Daoy (cell line): Measurements from ENCODE around the gene ZPBP2. TPM values are rescaled to one million over a fixed set of nuclear protein-coding genes. Genes with fewer than 3 reads are reported as not detected.

Experiments used
- DNase-seq: peaks from one replicate; pipeline ENCODE4 v3.0.0-alpha.2; 2015; ENCODE audit warnings: low read depth
- total RNA-seq: library from RNA; depleted of rRNA; stranded (reverse); fragments of >200 nt; shearing (Covaris generic); gene quantifications from 2 replicates; pipeline ENCODE4 v1.2.3, GENCODE V29; 2014; rRNA removed

Gene ZPBP2
- total RNA-seq, 1 experiment from 2014 or later, result not detected

DNA sequence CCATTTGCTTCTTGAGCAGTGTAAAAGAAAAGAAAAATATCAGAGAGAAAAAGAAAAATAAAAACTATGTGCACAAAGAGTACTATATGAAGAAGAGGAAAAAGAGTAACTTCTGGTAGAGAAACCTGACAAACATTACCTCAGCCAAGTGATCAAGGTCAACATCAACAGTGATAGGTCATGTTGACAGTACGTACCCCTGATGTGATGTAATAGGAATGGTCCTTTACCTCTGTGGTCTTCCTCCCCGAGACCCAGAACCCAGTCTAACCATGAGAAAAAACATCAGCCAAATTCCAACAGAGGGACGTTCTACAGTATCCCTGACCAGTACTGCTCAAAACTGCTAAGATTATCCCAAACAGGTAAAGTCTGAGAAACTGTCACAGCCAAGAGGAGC, 46.0 kb downstream of the ZPBP2 start:
- DNase-seq, result no peak

DNA sequence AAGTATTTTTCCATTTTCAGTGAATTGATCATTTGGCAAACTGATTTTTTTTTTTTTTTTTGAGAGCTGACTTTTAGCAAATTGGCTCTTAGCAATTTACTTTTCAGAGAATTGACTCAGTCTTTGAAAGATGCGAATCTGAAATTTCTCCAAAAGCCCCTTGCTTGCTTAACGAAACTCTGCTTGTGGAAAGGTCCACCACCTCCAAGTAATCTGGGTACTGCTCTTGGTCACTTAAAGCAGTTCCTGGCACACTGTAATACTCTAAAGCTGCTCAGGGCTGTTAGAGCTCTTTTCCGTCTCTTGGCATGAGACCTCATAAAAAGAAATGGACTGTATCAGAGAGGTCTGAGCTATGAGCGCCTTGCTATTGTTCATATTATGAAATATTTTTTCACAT, 47.6 kb downstream of the ZPBP2 start:
- no peak for DNase-seq

- DNase-seq, result no peak
Observed at GRCh38 chr17:39916918-39917317, 48.9 kb downstream of the ZPBP2 start.

GRCh38 chr17:39919087-39919683, 51.2 kb downstream of the ZPBP2 start:
- DNase-seq, result no peak

GRCh38 chr17:39920218-39921210, 52.5 kb downstream of the ZPBP2 start:
- no peak for DNase-seq

- DNase-seq, result no peak
Observed at GRCh38 chr17:39921323-39921722, 53.3 kb downstream of the ZPBP2 start.

GRCh38 chr17:39922006-39922405, 54.0 kb downstream of the ZPBP2 start:
- DNase-seq, result no peak

DNA sequence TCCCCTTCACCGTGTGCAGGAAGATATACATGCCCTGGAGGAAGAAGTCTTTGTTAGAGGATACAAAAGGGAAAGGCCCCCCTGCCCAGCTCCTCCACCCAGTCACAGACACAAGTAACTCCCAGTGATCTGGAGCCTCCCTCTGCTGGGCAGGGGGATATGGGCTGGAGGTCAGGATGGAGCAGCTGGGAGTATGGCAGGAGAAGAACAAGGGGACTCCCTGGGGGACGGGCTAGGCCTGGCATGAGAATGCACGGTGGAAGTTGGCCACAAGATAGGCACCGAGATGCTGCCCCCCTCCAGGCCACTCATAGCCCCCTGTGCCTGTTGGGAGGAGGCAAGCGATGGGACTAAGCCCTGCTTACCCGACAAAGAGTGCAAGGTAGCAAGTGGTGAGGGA, 55.2 kb downstream of the ZPBP2 start:
- DNase-seq, result no peak

GRCh38 chr17:39923836-39924690, 56.1 kb downstream of the ZPBP2 start:
- no peak for DNase-seq

- DNase-seq, result no peak
Observed at GRCh38 chr17:39924691-39925055, 56.7 kb downstream of the ZPBP2 start.

- no peak for DNase-seq
Observed at GRCh38 chr17:39925282-39926134, 57.5 kb downstream of the ZPBP2 start.

GRCh38 chr17:39926135-39926587, 58.2 kb downstream of the ZPBP2 start:
- no peak for DNase-seq

DNA sequence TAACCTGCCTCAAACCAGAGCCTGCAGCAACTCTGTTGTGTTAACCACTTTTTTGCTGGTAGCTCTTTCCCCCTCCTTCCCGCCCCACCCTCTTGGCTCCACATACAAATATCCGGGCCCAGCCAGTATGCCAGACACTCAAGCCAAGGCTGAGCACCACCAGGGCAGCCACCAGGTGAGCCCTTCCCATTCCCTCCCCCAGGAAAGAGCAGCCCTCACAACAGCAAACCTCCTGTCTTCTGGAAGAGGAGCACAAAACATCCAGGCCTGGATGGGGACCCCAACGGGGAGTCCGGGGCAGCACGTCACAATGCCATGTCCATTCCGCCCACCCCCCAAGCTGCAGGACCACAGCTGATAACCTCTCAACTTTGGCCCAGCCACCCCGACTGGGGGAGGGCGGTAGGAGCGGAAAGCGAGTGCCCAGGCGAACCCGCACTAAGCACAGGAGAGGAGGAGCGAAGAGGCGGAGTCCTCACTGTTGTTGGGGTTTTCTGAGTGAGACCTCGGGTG, 58.6 kb downstream of the ZPBP2 start:
- peak; percentile 20 for DNase-seq

Other genes starting within 250 kb of the ZPBP2 start
- gene PPP1R1B, start 241.2 kb upstream of the ZPBP2 start, total RNA-seq, result not detected in 2 replicates
- gene STARD3, start 231.1 kb upstream of the ZPBP2 start, total RNA-seq, result 10.5 and 27.0 TPM in 2 replicates
- gene TCAP, start 202.9 kb upstream of the ZPBP2 start, total RNA-seq, result not detected in 2 replicates
- 0.18 TPM in 1 of 2 replicates, not detected in the other for gene PNMT, start 199.7 kb upstream of the ZPBP2 start, total RNA-seq
- 5.1 and 10.0 TPM in 2 replicates for gene PGAP3, start 180.1 kb upstream of the ZPBP2 start, total RNA-seq
- 6.8 and 13.2 TPM in 2 replicates for gene ERBB2, start 168.1 kb upstream of the ZPBP2 start, total RNA-seq
- gene MIEN1, start 137.7 kb upstream of the ZPBP2 start, total RNA-seq, result 35.8 and 41.9 TPM in 2 replicates
- 0.11 and 0.15 TPM in 2 replicates for gene GRB7, start 130.3 kb upstream of the ZPBP2 start, total RNA-seq
- 0.30 and 0.74 TPM in 2 replicates for gene IKZF3, start 3.9 kb upstream of the ZPBP2 start, total RNA-seq
- 0.57 and 2.5 TPM in 2 replicates for gene GSDMB, start 50.4 kb downstream of the ZPBP2 start, total RNA-seq
- gene ORMDL3, start 59.4 kb downstream of the ZPBP2 start, total RNA-seq, result 23.3 and 27.1 TPM in 2 replicates
- gene LRRC3C, start 59.5 kb downstream of the ZPBP2 start, total RNA-seq, result not detected in 2 replicates
- not detected in 2 replicates for gene GSDMA, start 94.8 kb downstream of the ZPBP2 start, total RNA-seq
- 146 and 185 TPM in 2 replicates for gene PSMD3, start 112.6 kb downstream of the ZPBP2 start, total RNA-seq
- 0.29 TPM in 1 of 2 replicates, not detected in the other for gene CSF3, start 147.2 kb downstream of the ZPBP2 start, total RNA-seq
- 31.8 and 39.2 TPM in 2 replicates for gene MED24, start 186.2 kb downstream of the ZPBP2 start, total RNA-seq
- gene THRA, start 194.8 kb downstream of the ZPBP2 start, total RNA-seq, result 4.4 and 7.7 TPM in 2 replicates
- 0.80 and 1.4 TPM in 2 replicates for gene NR1D1, start 232.4 kb downstream of the ZPBP2 start, total RNA-seq